Ovary (tissue), 9 donors: ENCODE data around the gene PLXNA2. TPM values are rescaled to one million over a fixed set of nuclear protein-coding genes. Genes with fewer than 3 reads are reported as not detected.

Experiments used
- DNase-seq, 5 donors: peaks; one replicate each; pipeline ENCODE4 v3.0.0-alpha.2; 2019 to 2020
- H3K27ac ChIP-seq, 2 donors: fragments of 200-600 bp; one replicate each; pipeline versions ENCODE4 v1.5.1 to v1.8.0; 2019 to 2022
- H3K27me3 ChIP-seq: fragments of 200-600 bp; one replicate; pipeline ENCODE4 v1.8.0; 2022
- H3K36me3 ChIP-seq: fragments of 200-600 bp; sonication (generic); one replicate; pipeline ENCODE4 v1.5.1; 2019
- H3K4me1 ChIP-seq: one replicate; pipeline ENCODE4 v1.8.1; 2013; ENCODE audit warnings: mild to moderate bottlenecking, moderate library complexity; ENCODE audit not compliant: insufficient read depth
- H3K4me3 ChIP-seq: fragments of 200-600 bp; sonication (generic); one replicate; pipeline ENCODE4 v1.5.1; 2017
- H3K9me3 ChIP-seq, 2 donors: fragments of 200-600 bp in 1 of 2; sonication (generic) in 1 of 2; one replicate each; pipeline versions ENCODE4 v1.5.1 to v1.8.1; 2013 to 2019; ENCODE audit warnings: mild to moderate bottlenecking in 1 of 2, moderate library complexity in 1 of 2
- EP300 ChIP-seq: sonication (generic); formaldehyde crosslinking; IDR thresholded peaks from one replicate; pipeline ENCODE4 v1.6.1; 2017; ENCODE audit warnings: antibody characterized with exemption
- POLR2A ChIP-seq: fragments of 450-650 bp; IDR thresholded peaks from one replicate; pipeline ENCODE4 v1.6.1; 2017; ENCODE audit warnings: antibody characterized with exemption, mild to moderate bottlenecking, moderate library complexity
- WGBS, 3 donors: extraction: QIAGEN DNeasy Blood & Tissue Kit in 1 of 3; methylation state at CpG; one replicate each; pipeline versions ENCODE4 v1.1.5 to v1.1.7; 2013 to 2017; 5-methylcytosine and 5-hydroxymethylcytosine counted together
- intact Hi-C, 4 donors: fragments of 100-400 bp; cut with DNase I; formaldehyde crosslinking; loops; one replicate each; pipeline versions ENCODE4 v1.11.0 to v1.15.1; 2022 to 2023
- polyA plus RNA-seq, 2 donors: library from polyadenylated mRNA; stranded (reverse); fragments of 200-250 nt in 1 of 2; fragments of 350-450 nt in 1 of 2; fragmentation: Illumina TruSeq in 1 of 2; extraction: RNeasy Lipid Tissue Mini Kit (QIAGEN cat#74804) in 1 of 2; gene quantifications; one replicate each; pipeline ENCODE4 v1.2.3, GENCODE V29; 2013 to 2014
- total RNA-seq, 7 donors: library from RNA; depleted of rRNA in 2 of 7; stranded (reverse); fragments of >200 nt in 2 of 7; fragmentation: NEBNext Ultra II Directional in 3 of 7; extraction: Animal tissue kit (Norgen Biotek cat#: 25700) in 3 of 7; gene quantifications; one replicate each; pipeline versions ENCODE4 v1.1.0 to v1.2.4, GENCODE V29; 2016 to 2023
- TF ChIP-seq, protein P1 (sequence below), 3 donors: fragments of 450-650 bp in 2 of 3; fragments of 200-600 bp in 1 of 3; IDR thresholded peaks; one replicate each; pipeline versions ENCODE4 v1.5.1 to v1.8.0; 2016 to 2022; ENCODE audit warnings: antibody characterized with exemption in 3 of 3, mild to moderate bottlenecking in 1 of 3
- donor health status: DM: no; HTN: no; CAD: no; lungs with moderate emphysema.
- donor health status: DM: no; HTN: no; CAD: no.
- donor health status: Bipolar disorder and iron deficiency.
- donor health status: DM: yes; HTN: yes; CAD: no.
- donor health status: DM: no; HTN: no; CAD: no.
- donor health status: DM: yes; HTN: yes; CAD: no.

Gene PLXNA2
- total and polyA plus RNA-seq, 9 donors, result 10.7 to 71.5 (median 44.0) TPM

DNA sequence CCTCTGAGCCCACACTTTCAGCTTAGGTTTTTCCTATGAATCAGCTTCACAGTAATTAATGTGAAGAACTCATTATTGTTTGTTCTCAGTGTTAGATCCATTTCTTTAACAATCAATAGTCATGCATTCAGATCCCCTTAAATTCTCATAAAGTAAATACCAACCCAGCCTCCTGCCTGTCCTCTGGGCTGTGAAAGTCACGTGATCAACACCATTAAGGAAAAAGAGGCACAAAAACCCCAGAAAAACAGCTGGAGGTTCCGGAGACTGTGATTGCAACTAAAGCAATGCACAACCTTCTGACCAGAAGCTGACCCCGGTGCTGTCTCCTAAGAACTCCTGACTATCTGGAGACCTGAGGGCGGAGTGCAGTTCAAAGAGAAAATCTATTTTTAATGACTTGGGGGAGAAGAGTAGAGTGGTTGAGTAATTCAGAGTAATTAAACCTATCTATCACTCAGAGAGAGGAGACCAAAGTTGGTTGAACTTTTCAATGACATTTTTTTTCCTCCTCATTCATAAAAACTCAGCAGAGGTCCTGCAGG lies 132.5 kb downstream of the PLXNA2 start:
- WGBS, 3 donors, result 85 to 92% (median 88%) methylated on average over 4 of the region's 4 CpGs
- no peaks in the 10 kb centered on the region for H3K9me3 ChIP-seq
- DNase-seq, result no peak
- H3K4me1 ChIP-seq, result no peaks in the 10 kb centered on the region
- TF ChIP-seq EP300, result no peak
- TF ChIP-seq, protein P1, sequence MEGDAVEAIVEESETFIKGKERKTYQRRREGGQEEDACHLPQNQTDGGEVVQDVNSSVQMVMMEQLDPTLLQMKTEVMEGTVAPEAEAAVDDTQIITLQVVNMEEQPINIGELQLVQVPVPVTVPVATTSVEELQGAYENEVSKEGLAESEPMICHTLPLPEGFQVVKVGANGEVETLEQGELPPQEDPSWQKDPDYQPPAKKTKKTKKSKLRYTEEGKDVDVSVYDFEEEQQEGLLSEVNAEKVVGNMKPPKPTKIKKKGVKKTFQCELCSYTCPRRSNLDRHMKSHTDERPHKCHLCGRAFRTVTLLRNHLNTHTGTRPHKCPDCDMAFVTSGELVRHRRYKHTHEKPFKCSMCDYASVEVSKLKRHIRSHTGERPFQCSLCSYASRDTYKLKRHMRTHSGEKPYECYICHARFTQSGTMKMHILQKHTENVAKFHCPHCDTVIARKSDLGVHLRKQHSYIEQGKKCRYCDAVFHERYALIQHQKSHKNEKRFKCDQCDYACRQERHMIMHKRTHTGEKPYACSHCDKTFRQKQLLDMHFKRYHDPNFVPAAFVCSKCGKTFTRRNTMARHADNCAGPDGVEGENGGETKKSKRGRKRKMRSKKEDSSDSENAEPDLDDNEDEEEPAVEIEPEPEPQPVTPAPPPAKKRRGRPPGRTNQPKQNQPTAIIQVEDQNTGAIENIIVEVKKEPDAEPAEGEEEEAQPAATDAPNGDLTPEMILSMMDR (IDR thresholded peaks at IDR 0.05), result no peak
- TF ChIP-seq POLR2A, result no peak
- H3K27ac ChIP-seq, result no peak overlapping the region
- no peaks in the 10 kb centered on the region for H3K27me3 ChIP-seq
- no peaks in the 10 kb centered on the region for H3K36me3 ChIP-seq
- no peak overlapping the region for H3K4me3 ChIP-seq
- intact Hi-C loops, result no loop called here

DNA sequence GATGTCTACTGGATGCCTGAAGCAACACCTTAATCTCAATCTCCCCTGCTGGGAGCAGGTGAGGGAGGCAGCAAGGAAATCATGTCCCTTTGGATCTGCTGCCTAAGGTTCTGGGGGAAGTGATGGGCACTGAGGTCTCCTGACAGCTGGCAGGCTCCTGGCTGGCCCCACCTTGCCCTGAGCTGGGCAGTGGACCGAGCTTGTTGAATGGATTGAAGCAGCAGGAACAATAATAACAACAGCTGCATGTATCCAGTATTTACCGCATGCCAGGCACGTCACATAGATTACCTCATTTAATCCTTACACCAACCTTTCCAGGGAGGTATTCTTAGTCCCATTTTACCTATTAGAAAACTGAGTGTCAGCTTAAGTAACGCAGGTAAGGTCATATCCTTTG lies 133.9 kb downstream of the PLXNA2 start:
- H3K9me3 ChIP-seq, result no peaks in the 10 kb centered on the region
- 72 to 85% (median 85%) methylated on average over 4 of the region's 4 CpGs for WGBS, 3 donors
- no peak overlapping the region for H3K4me3 ChIP-seq
- peaks cover 4% of the 10 kb centered on the region for H3K4me1 ChIP-seq
- H3K27ac ChIP-seq, result no peak overlapping the region
- DNase-seq, result no peak
- TF ChIP-seq POLR2A, result no peak
- TF ChIP-seq, protein P1 (IDR thresholded peaks at IDR 0.05), result no peak
- TF ChIP-seq EP300, result no peak
- intact Hi-C loops, result no loop called here
- no peaks in the 10 kb centered on the region for H3K27me3 ChIP-seq
- no peaks in the 10 kb centered on the region for H3K36me3 ChIP-seq

DNA sequence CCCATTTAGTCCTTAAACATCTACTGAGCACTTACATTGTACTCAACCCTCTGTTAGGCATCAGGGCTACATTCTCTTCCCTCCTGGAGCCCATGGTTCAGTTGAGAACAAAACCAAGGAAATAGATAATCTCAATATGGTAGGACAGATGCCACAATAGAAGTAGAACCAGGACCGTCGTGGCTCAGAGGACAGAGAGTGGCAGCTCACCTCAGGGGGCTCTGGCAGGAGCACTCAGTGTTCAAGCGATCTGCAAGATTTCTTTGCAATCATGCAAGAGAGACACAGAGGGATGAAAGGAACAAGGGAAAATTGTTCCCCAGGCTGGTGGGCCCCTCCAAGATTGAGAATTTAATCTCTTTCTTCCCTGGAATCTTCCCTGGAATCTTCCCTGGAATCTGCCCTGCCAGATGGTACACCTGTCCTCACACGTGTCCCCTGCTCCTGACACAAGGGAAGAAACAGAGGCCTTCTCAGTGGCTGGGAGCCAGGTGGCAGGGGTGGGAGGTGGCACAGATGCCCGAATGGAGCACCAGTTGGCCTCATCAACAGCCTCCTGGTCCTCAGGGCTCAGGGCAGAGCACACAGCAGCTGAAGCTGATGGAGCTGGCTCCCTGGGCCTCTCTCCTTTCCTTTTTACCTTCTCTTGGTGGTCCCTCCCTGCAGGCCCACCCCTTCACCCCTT lies 135.4 kb downstream of the PLXNA2 start:
- H3K27me3 ChIP-seq, result no peaks in the 10 kb centered on the region
- no peak for DNase-seq
- no peak overlapping the region for H3K27ac ChIP-seq
- WGBS, 3 donors, result 95 to 99% (median 97%) methylated on average over 5 of the region's 5 CpGs
- intact Hi-C loops, result no loop called here
- no peak overlapping the region for H3K4me3 ChIP-seq
- H3K4me1 ChIP-seq, result peaks cover 4% of the 10 kb centered on the region
- no peaks in the 10 kb centered on the region for H3K9me3 ChIP-seq
- no peak for TF ChIP-seq POLR2A
- TF ChIP-seq, protein P1 (IDR thresholded peaks at IDR 0.05), result no peak
- no peak for TF ChIP-seq EP300
- H3K36me3 ChIP-seq, result no peaks in the 10 kb centered on the region

- no peak overlapping the region for H3K27ac ChIP-seq
- H3K9me3 ChIP-seq, result no peaks in the 10 kb centered on the region
- DNase-seq, result no peak
- 98 to 100% (median 98%) methylated on average over 2 of the region's 2 CpGs for WGBS, 3 donors
- TF ChIP-seq, protein P1 (IDR thresholded peaks at IDR 0.05), result no peak
- no peak for TF ChIP-seq POLR2A
- no peak for TF ChIP-seq EP300
- H3K4me3 ChIP-seq, result no peak overlapping the region
- peaks cover 4% of the 10 kb centered on the region for H3K4me1 ChIP-seq
- no peaks in the 10 kb centered on the region for H3K36me3 ChIP-seq
- intact Hi-C loops, result no loop called here
- no peaks in the 10 kb centered on the region for H3K27me3 ChIP-seq
These were observed 136.0 kb downstream of the PLXNA2 start for GRCh38 chr1:208108213-208108608.
